HEK293 (cell line): ENCODE measurements around the gene TMEM222.

Source experiments
- CTCF ChIA-PET: fragments of 350-600 bp; formaldehyde crosslinking; extraction: SDS; loops from one replicate; lab custom pipeline; 2021; ENCODE audit warnings: antibody characterized with exemption; lab: Yijun Ruan, JAX
- POLR2A ChIA-PET: fragments of 300-600 bp; formaldehyde crosslinking; extraction: SDS; loops from one replicate; lab custom pipeline; 2020; ENCODE audit warnings: antibody characterized with exemption, inconsistent platforms; lab: Yijun Ruan, JAX
- H3K27ac ChIP-seq: fragments of 200-500 bp; sonication (Bioruptor generic); 2 replicates; pipeline ENCODE4 v1.5.1; 2014; ENCODE audit warnings: low read depth, low read length, control low read depth, inconsistent platforms; ENCODE audit errors: extremely low read depth
- H3K36me3 ChIP-seq, 2 experiments: fragments of 200-500 bp in 1 of 2; sonication (Bioruptor generic) in 1 of 2; 1 replicate in 1 of 2; 2 replicates in 1 of 2; pipeline ENCODE4 v1.5.1; 2014 to 2017; ENCODE audit warnings: inconsistent platforms in 2 of 2, low read length in 2 of 2; ENCODE audit not compliant: control insufficient read depth in 2 of 2, insufficient read depth in 1 of 2
- H3K4me1 ChIP-seq: fragments of 200-500 bp; sonication (Bioruptor generic); 2 replicates; pipeline ENCODE4 v1.5.1; 2014; ENCODE audit warnings: mild to moderate bottlenecking, low read length, inconsistent platforms; ENCODE audit not compliant: control insufficient read depth, insufficient read depth
- H3K4me3 ChIP-seq: 2 replicates; pipeline ENCODE4 v1.5.1; 2011; ENCODE audit warnings: low read depth, mild to moderate bottlenecking, control low read depth, low read length, moderate library complexity
- H3K9me3 ChIP-seq: fragments of 200-500 bp; sonication (Bioruptor generic); 2 replicates; pipeline ENCODE4 v1.5.1; 2014; ENCODE audit warnings: low read depth, low read length, inconsistent platforms; ENCODE audit not compliant: control insufficient read depth, insufficient read depth
- BCL11A ChIP-seq: fragments of 450-650 bp; formaldehyde crosslinking; IDR thresholded peaks from 2 replicates; pipeline ENCODE4 v1.5.1; 2016; ENCODE audit warnings: low read depth, missing biosample characterization, missing genetic modification characterization
- KLF1 ChIP-seq: fragments of 450-650 bp; formaldehyde crosslinking; IDR thresholded peaks from 2 replicates; pipeline ENCODE4 v1.5.1; 2016; ENCODE audit warnings: missing biosample characterization, missing genetic modification characterization
- KLF17 ChIP-seq: fragments of 450-650 bp; formaldehyde crosslinking; IDR thresholded peaks from 2 replicates; pipeline ENCODE4 v1.5.1; 2016; ENCODE audit warnings: missing biosample characterization, missing genetic modification characterization
- KLF9 ChIP-seq: fragments of 450-650 bp; formaldehyde crosslinking; IDR thresholded peaks from 2 replicates; pipeline ENCODE4 v1.5.1; 2016; ENCODE audit warnings: missing biosample characterization, missing genetic modification characterization, low read depth
- PRDM1 ChIP-seq: fragments of 450-650 bp; formaldehyde crosslinking; IDR thresholded peaks from 2 replicates; pipeline ENCODE4; 2016; ENCODE audit warnings: missing biosample characterization, missing genetic modification characterization
- YY2 ChIP-seq: fragments of 450-650 bp; formaldehyde crosslinking; IDR thresholded peaks from 2 replicates; pipeline ENCODE4 v1.5.1; 2016; ENCODE audit warnings: missing biosample characterization, missing genetic modification characterization
- ZBTB11 ChIP-seq: fragments of 450-650 bp; formaldehyde crosslinking; conservative IDR thresholded peaks from 2 replicates; pipeline ENCODE4 v1.5.1; 2016; ENCODE audit warnings: low read depth, missing biosample characterization, missing genetic modification characterization
- ZBTB48 ChIP-seq: fragments of 450-650 bp; formaldehyde crosslinking; IDR thresholded peaks from 2 replicates; pipeline ENCODE4 v1.5.1; 2016; ENCODE audit warnings: missing biosample characterization, missing genetic modification characterization
- ZFHX2 ChIP-seq: fragments of 450-650 bp; formaldehyde crosslinking; conservative IDR thresholded peaks from 2 replicates; pipeline ENCODE4 v1.5.1; 2016; ENCODE audit warnings: missing biosample characterization, missing genetic modification characterization
- ZNF140 ChIP-seq: fragments of 450-650 bp; formaldehyde crosslinking; IDR thresholded peaks from 2 replicates; pipeline ENCODE4 v1.5.1; 2016; ENCODE audit warnings: missing biosample characterization, missing genetic modification characterization
- ZNF146 ChIP-seq: fragments of 450-650 bp; formaldehyde crosslinking; IDR thresholded peaks from 2 replicates; pipeline ENCODE4 v1.5.1; 2016; ENCODE audit warnings: missing biosample characterization, missing genetic modification characterization
- ZNF175 ChIP-seq: fragments of 450-650 bp; formaldehyde crosslinking; IDR thresholded peaks from 2 replicates; pipeline ENCODE4 v1.5.1; 2016; ENCODE audit warnings: missing biosample characterization, missing genetic modification characterization
- ZNF184 ChIP-seq: fragments of 450-650 bp; IDR thresholded peaks from 2 replicates; pipeline ENCODE4 v1.5.1; 2018; ENCODE audit warnings: missing biosample characterization, mild to moderate bottlenecking, missing genetic modification characterization
- ZNF433 ChIP-seq: fragments of 450-650 bp; formaldehyde crosslinking; IDR thresholded peaks from 2 replicates; pipeline ENCODE4 v1.5.1; 2016; ENCODE audit warnings: missing biosample characterization, missing genetic modification characterization, low read depth
- ZNF555 ChIP-seq: fragments of 450-650 bp; formaldehyde crosslinking; conservative IDR thresholded peaks from 2 replicates; pipeline ENCODE4 v1.5.1; 2017; ENCODE audit warnings: missing biosample characterization, mild to moderate bottlenecking, missing genetic modification characterization, inconsistent platforms
- ZNF600 ChIP-seq: fragments of 450-650 bp; formaldehyde crosslinking; IDR thresholded peaks from 2 replicates; pipeline ENCODE4 v1.5.1; 2016; ENCODE audit warnings: missing biosample characterization, missing genetic modification characterization
- ZNF629 ChIP-seq: fragments of 450-650 bp; formaldehyde crosslinking; IDR thresholded peaks from 2 replicates; pipeline ENCODE4 v1.5.1; 2017; ENCODE audit warnings: missing biosample characterization, missing genetic modification characterization
- ZNF791 ChIP-seq: fragments of 450-650 bp; formaldehyde crosslinking; IDR thresholded peaks from 2 replicates; pipeline ENCODE4 v1.5.1; 2016; ENCODE audit warnings: missing biosample characterization, missing genetic modification characterization
- ZNF843 ChIP-seq: fragments of 450-650 bp; formaldehyde crosslinking; IDR thresholded peaks from 2 replicates; pipeline ENCODE4 v1.5.1; 2016; ENCODE audit warnings: missing biosample characterization, missing genetic modification characterization
- ZSCAN30 ChIP-seq: fragments of 450-650 bp; IDR thresholded peaks from 2 replicates; pipeline ENCODE4 v1.5.1; 2018; ENCODE audit warnings: missing biosample characterization, mild to moderate bottlenecking, missing genetic modification characterization, moderate library complexity
- ZSCAN4 ChIP-seq: fragments of 450-650 bp; formaldehyde crosslinking; IDR thresholded peaks from 2 replicates; pipeline ENCODE4 v1.5.1; 2017; ENCODE audit warnings: missing biosample characterization, missing genetic modification characterization
- TF ChIP-seq, protein P1 (sequence below): fragments of 450-650 bp; formaldehyde crosslinking; IDR thresholded peaks from 2 replicates; pipeline ENCODE4 v1.5.1; 2016; ENCODE audit warnings: missing biosample characterization, missing genetic modification characterization
- TF ChIP-seq, protein P2 (sequence below): fragments of 450-650 bp; formaldehyde crosslinking; IDR thresholded peaks from 2 replicates; pipeline ENCODE4 v1.5.1; 2017; ENCODE audit warnings: missing biosample characterization, mild to moderate bottlenecking, missing genetic modification characterization, moderate library complexity

Gene TMEM222

DNA sequence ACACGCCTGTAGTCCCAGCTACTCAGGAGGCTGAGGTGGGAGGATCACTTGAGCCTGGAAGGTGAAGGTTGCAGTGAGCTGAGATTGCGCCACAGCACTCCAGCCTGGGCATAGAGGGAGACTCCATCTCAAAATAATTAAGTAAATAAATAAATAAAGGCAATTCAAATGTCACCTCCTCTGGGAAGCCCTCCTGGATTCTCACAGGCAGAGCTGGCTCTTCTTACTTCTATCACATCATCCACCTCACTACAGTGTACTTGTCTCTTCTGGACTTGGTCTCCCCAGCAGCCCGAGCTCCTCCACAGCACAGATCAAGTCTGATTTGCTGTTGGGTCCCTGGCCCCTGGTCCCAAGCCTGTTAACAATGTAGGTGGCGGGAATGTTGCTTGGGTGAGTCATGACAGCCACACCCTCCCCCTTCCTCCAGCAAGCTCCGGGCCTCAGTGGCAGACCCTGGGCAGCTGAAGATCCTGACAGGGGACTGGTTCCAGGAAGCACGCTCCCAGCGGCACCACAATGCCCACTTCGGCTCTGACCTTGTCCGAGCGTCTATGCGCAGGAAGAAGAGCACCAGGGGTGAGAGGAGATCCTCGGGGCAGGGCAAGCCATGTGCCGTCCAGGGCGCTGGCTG lies 25.1 kb downstream of the TMEM222 start:
- POLR2A ChIA-PET, result interaction anchor here (0.9 kb wide), 1 partner anchor 19 kb away, joined by 3 read pairs; no protein-coding TSS in a partner anchor
- TF ChIP-seq ZNF433 (tag by site-specific recombination), result no peak
- TF ChIP-seq BCL11A (tag by site-specific recombination), result no peak
- TF ChIP-seq PRDM1 (tag by site-specific recombination), result no peak
- TF ChIP-seq, protein P1, sequence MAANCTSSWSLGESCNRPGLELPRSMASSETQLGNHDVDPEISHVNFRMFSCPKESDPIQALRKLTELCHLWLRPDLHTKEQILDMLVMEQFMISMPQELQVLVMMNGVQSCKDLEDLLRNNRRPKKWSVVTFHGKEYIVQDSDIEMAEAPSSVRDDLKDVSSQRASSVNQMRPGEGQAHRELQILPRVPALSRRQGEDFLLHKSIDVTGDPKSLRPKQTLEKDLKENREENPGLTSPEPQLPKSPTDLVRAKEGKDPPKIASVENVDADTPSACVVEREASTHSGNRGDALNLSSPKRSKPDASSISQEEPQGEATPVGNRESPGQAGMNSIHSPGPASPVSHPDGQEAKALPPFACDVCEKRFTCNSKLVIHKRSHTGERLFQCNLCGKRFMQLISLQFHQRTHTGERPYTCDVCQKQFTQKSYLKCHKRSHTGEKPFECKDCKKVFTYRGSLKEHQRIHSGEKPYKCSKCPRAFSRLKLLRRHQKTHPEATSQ (tag by site-specific recombination), result no peak
- TF ChIP-seq ZNF629 (tag by site-specific recombination), result no peak
- TF ChIP-seq YY2, result no peak
- no peak for TF ChIP-seq ZNF146 (tag by site-specific recombination)
- TF ChIP-seq ZBTB11 (tag by site-specific recombination), result no peak
- TF ChIP-seq ZNF184 (tag by site-specific recombination), result no peak
- no peak for TF ChIP-seq ZNF175 (tag by site-specific recombination)
- peak; percentile 38; the same call in 1 of the 2 replicates for TF ChIP-seq KLF9 (tag by site-specific recombination)
- TF ChIP-seq ZNF600 (tag by site-specific recombination), result peak; percentile 35; the same call in 1 of the 2 replicates
- peak; percentile 70 for TF ChIP-seq KLF1
- TF ChIP-seq ZFHX2 (tag by site-specific recombination), result peak; percentile 32; the same call in 1 of the 2 replicates
- no peak for TF ChIP-seq ZNF843 (tag by site-specific recombination)
- TF ChIP-seq ZNF140 (tag by site-specific recombination), result no peak
- TF ChIP-seq, protein P2, sequence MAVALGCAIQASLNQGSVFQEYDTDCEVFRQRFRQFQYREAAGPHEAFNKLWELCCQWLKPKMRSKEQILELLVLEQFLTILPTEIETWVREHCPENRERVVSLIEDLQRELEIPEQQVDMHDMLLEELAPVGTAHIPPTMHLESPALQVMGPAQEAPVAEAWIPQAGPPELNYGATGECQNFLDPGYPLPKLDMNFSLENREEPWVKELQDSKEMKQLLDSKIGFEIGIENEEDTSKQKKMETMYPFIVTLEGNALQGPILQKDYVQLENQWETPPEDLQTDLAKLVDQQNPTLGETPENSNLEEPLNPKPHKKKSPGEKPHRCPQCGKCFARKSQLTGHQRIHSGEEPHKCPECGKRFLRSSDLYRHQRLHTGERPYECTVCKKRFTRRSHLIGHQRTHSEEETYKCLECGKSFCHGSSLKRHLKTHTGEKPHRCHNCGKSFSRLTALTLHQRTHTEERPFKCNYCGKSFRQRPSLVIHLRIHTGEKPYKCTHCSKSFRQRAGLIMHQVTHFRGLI, result no peak
- TF ChIP-seq ZNF791 (tag by site-specific recombination), result no peak
- TF ChIP-seq ZSCAN4 (tag by site-specific recombination), result no peak
- peak; percentile 52 for TF ChIP-seq ZBTB48 (tag by site-specific recombination)
- no peak for TF ChIP-seq ZSCAN30 (tag by site-specific recombination)
- TF ChIP-seq ZNF555 (tag by site-specific recombination), result no peak
- 0 out of 2 replicates have a peak, but pooled peaks have one; percentile 39 for TF ChIP-seq KLF17 (tag by site-specific recombination)
- TF ChIP-seq, all 188 proteins: peak for 6
- H3K36me3 ChIP-seq, result peaks cover 0 to 11% of the 10 kb centered on the region in 2 experiments; a peak in 1 of 3 replicates
- H3K4me1 ChIP-seq, result peaks cover 4% of the 10 kb centered on the region
- no peak overlapping the region for H3K27ac ChIP-seq
- CTCF ChIA-PET, result interaction anchor here (0.8 to 4.7 kb wide), 4 partner anchors 10 to 46 kb away, joined by 3 to 34 read pairs (median 5); partner anchors contain the start of gene MAP3K6
- no peaks in the 10 kb centered on the region for H3K9me3 ChIP-seq
- H3K4me3 ChIP-seq, result no peak overlapping the region
